Measurements from ENCODE around the gene THSD7A.

THSD7A gene

GRCh38 chr7:11579141-11579540 is 252.9 kb downstream of the THSD7A start:
- Histone ChIP-seq H3K4me1 (ENCODE audit: low read length) (peaks cover 5% of the 10 kb centered on the region), H3K36me3 (replicated peaks; ENCODE audit: low read depth, low read length) (no peaks in the 10 kb centered on the region), H3K9me3 (ENCODE audit: insufficient read depth, low read length) (no peaks in the 10 kb centered on the region), H3K79me2 (ENCODE audit: low read length) (no peaks in the 10 kb centered on the region), H3K9ac (ENCODE audit: low read length) (no peak overlapping the region), H2AFZ (ENCODE audit: low read depth, low read length) (no peak overlapping the region), H4K20me1 (ENCODE audit: insufficient read depth, low read length) (no peaks in the 10 kb centered on the region), H3K4me3 (ENCODE audit: low read length) (no peak overlapping the region), H3K27me3 (ENCODE audit: low read depth, low read length) (no peaks in the 10 kb centered on the region), H3K4me2 (ENCODE audit: low read length) (no peak overlapping the region), H3K27ac (ENCODE audit: low read length) (no peak overlapping the region)
- TF ChIP-seq CTCF (IDR thresholded peaks at IDR 0.05; ENCODE audit: low read depth, low read length) (no peak), EZH2phosphoT487 (IDR thresholded peaks at IDR 0.05; ENCODE audit: low read depth) (no peak)

GRCh38 chr7:11576310-11576709 is 255.7 kb downstream of the THSD7A start:
- H3K9me3 ChIP-seq (ENCODE audit: insufficient read depth, low read length): no peaks in the 10 kb centered on the region
- no peak overlapping the region for H3K9ac ChIP-seq (ENCODE audit: low read length)
- H3K27me3 ChIP-seq (ENCODE audit: low read depth, low read length): no peaks in the 10 kb centered on the region
- H2AFZ ChIP-seq (ENCODE audit: low read depth, low read length): no peak overlapping the region
- TF ChIP-seq EZH2phosphoT487 (IDR thresholded peaks at IDR 0.05; ENCODE audit: low read depth) (no peak), CTCF (IDR thresholded peaks at IDR 0.05; ENCODE audit: low read depth, low read length) (no peak)
- peaks cover 5% of the 10 kb centered on the region for H3K4me1 ChIP-seq (ENCODE audit: low read length)
- no peaks in the 10 kb centered on the region for H3K79me2 ChIP-seq (ENCODE audit: low read length)
- H4K20me1 ChIP-seq (ENCODE audit: insufficient read depth, low read length): no peaks in the 10 kb centered on the region
- H3K4me2 ChIP-seq (ENCODE audit: low read length): no peak overlapping the region
- no peaks in the 10 kb centered on the region for H3K36me3 ChIP-seq (replicated peaks; ENCODE audit: low read depth, low read length)
- no peak overlapping the region for H3K4me3 ChIP-seq (ENCODE audit: low read length)
- H3K27ac ChIP-seq (ENCODE audit: low read length): no peak overlapping the region

GRCh38 chr7:11573128-11573750 is 258.8 kb downstream of the THSD7A start:
- no peak for TF ChIP-seq EZH2phosphoT487 (IDR thresholded peaks at IDR 0.05; ENCODE audit: low read depth)
- no peak for TF ChIP-seq CTCF (IDR thresholded peaks at IDR 0.05; ENCODE audit: low read depth, low read length)
- Histone ChIP-seq H3K9me3 (ENCODE audit: insufficient read depth, low read length) (no peaks in the 10 kb centered on the region), H3K27me3 (ENCODE audit: low read depth, low read length) (no peaks in the 10 kb centered on the region), H4K20me1 (ENCODE audit: insufficient read depth, low read length) (no peaks in the 10 kb centered on the region), H3K4me1 (ENCODE audit: low read length) (peaks cover 1% of the 10 kb centered on the region; the same call in 1 of the 2 replicates), H3K4me2 (ENCODE audit: low read length) (no peak overlapping the region), H3K4me3 (ENCODE audit: low read length) (no peak overlapping the region), H3K9ac (ENCODE audit: low read length) (no peak overlapping the region), H2AFZ (ENCODE audit: low read depth, low read length) (no peak overlapping the region), H3K36me3 (replicated peaks; ENCODE audit: low read depth, low read length) (no peaks in the 10 kb centered on the region), H3K79me2 (ENCODE audit: low read length) (no peaks in the 10 kb centered on the region), H3K27ac (ENCODE audit: low read length) (no peak overlapping the region)

- Histone ChIP-seq H3K4me1 (ENCODE audit: low read length) (no peaks in the 10 kb centered on the region), H2AFZ (ENCODE audit: low read depth, low read length) (no peak overlapping the region), H3K4me3 (ENCODE audit: low read length) (no peak overlapping the region), H3K79me2 (ENCODE audit: low read length) (no peaks in the 10 kb centered on the region), H4K20me1 (ENCODE audit: insufficient read depth, low read length) (no peaks in the 10 kb centered on the region), H3K27ac (ENCODE audit: low read length) (no peak overlapping the region), H3K36me3 (replicated peaks; ENCODE audit: low read depth, low read length) (no peaks in the 10 kb centered on the region), H3K9me3 (ENCODE audit: insufficient read depth, low read length) (no peaks in the 10 kb centered on the region), H3K4me2 (ENCODE audit: low read length) (no peak overlapping the region), H3K9ac (ENCODE audit: low read length) (no peak overlapping the region), H3K27me3 (ENCODE audit: low read depth, low read length) (no peaks in the 10 kb centered on the region)
- TF ChIP-seq EZH2phosphoT487 (IDR thresholded peaks at IDR 0.05; ENCODE audit: low read depth) (no peak), CTCF (IDR thresholded peaks at IDR 0.05; ENCODE audit: low read depth, low read length) (no peak)
Observed at GRCh38 chr7:11570922-11571550, 261.0 kb downstream of the THSD7A start.
